ENCODE data around the gene CSTF3. TPM values are rescaled to one million over a fixed set of nuclear protein-coding genes. Genes with fewer than 3 reads are reported as not detected.

The CSTF3 gene
- total and polyA plus RNA-seq, 7 experiments from 2014 or later: 14.6 to 38.6 (median 23.7) TPM

DNA sequence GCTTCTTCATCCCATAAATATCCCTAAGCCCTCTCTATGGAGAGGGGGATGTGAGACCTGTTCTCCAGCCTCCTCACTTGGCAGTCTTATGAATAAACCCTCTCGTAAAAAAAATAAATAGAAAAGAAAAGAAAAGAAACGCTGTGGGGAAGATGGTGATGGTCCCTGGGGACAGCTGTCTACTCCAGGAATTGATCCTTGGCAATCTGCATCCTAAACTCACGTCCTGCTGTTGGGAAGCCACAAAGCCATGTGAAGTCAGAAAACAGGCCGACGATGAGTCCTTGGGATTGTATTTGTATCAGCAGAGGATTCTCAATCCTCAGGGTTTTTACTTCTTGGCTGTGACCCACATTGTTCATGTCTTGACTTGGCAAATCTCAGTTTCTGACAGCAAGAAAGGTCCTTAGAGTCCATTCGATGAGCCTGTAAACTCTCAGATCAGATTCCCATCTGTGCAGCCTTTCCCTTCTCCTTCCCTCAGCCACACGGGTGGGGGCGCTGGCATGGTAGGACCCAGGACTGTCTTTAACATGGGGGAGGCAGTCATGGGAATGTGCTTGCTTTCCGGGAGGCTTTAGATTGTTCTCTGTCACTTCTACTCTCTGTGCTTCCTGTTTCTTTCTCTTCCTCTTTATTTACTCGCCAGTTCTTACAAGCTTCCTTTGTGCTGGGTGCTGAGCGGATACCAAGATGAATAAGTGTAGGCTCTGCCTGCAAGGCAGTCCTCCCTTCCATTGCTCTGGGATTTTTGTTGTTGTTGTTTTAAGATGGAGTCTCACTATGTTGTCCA, 97.1 kb downstream of the CSTF3 start:
- H3K9me3 ChIP-seq (ENCODE audit: control insufficient read depth in 2 of 3, low read length in 3 of 3): no peaks in the 10 kb centered on the region
- intact Hi-C loops (cut with micrococcal nuclease): loop anchor here in 1 of 2 donors (2.0 kb wide), 2 partner anchors 171 to 255 kb away; partner anchors contain the start of gene QSER1
- peaks cover 24 to 40% (median 36%) of the 10 kb centered on the region in 7 donors for H3K4me1 Mint-ChIP-seq
- peak overlapping the region; percentile 6 for H3K27ac ChIP-seq (ENCODE audit: low read depth, low read length)
- ChIA-PET POLR2A (interaction anchor here (0.7 to 3.6 kb wide), 3 partner anchors 25 to 105 kb away, joined by 3 to 17 read pairs (median 4); partner anchors contain the start of gene TCP11L1), CTCF (interaction anchor here (0.6 to 9.1 kb wide), 10 partner anchors 8 to 266 kb away, joined by 3 to 179 read pairs (median 8); partner anchors contain the start of gene DEPDC7)
- ATAC-seq: no peak
- H3K27me3 ChIP-seq (ENCODE audit: control insufficient read depth in 2 of 2, insufficient read depth in 2 of 2, low read length in 2 of 2): no peaks in the 10 kb centered on the region
- no peak overlapping the region for H3K4me3 ChIP-seq (ENCODE audit: low read length)
- peak in 1 of 9 donors; percentile 6 for DNase-seq
- H3K4me3 Mint-ChIP-seq: peak overlapping the region; percentile 27 to 81 (median 52)
- peaks cover 3 to 34% (median 4%) of the 10 kb centered on the region in 5 donors for H3K36me3 Mint-ChIP-seq
- H3K4me1 ChIP-seq (ENCODE audit: control insufficient read depth in 2 of 2, insufficient read depth in 2 of 2, low read length in 2 of 2): peaks cover 0 to 25% of the 10 kb centered on the region in 2 donors
- no peaks in the 10 kb centered on the region for H3K9me3 Mint-ChIP-seq
- peaks cover 0 to 40% (median 6%) of the 10 kb centered on the region in 3 experiments for H3K36me3 ChIP-seq (ENCODE audit: control insufficient read depth in 2 of 3, insufficient read depth in 3 of 3, low read length in 3 of 3)
- no peaks in the 10 kb centered on the region for H3K27me3 Mint-ChIP-seq
- peak overlapping the region; percentile 19 to 87 (median 61) for H3K27ac Mint-ChIP-seq

DNA sequence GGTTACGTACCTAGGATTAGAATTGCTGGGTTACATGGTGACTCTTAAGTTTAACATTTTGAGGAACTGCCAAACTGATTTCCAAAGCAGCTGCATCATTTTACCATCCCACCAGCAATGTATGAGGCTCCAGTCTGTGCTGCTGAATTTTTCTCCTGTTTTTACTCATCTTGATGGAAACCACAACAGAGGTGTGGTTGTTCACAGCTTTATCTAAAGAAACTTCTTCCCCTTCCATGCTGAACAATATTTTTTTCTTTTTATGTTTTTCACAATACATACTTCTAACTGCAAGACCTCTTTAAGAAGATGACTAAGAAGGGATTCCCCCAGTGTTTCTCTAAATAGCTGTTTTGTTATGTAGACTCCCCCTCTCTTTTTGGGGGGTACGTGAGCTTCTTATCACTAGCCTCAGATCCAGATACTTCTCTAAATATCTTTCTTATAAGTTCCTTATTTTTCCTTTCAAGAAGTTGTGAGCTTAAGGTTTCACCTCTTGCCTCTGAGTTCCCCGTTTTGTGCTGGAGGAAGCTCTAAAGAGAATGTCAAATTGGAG, 97.9 kb downstream of the CSTF3 start:
- intact Hi-C loops (cut with micrococcal nuclease): no loop called here
- Histone ChIP-seq H3K27me3 (ENCODE audit: control insufficient read depth in 2 of 2, insufficient read depth in 2 of 2, low read length in 2 of 2) (no peaks in the 10 kb centered on the region), H3K4me3 (ENCODE audit: low read length) (no peak overlapping the region), H3K27ac (ENCODE audit: low read depth, low read length) (no peak overlapping the region), H3K36me3 (ENCODE audit: control insufficient read depth in 2 of 3, insufficient read depth in 3 of 3, low read length in 3 of 3) (peaks cover 0 to 33% (median 6%) of the 10 kb centered on the region in 3 experiments), H3K4me1 (ENCODE audit: control insufficient read depth in 2 of 2, insufficient read depth in 2 of 2, low read length in 2 of 2) (peaks cover 0 to 25% of the 10 kb centered on the region in 2 donors), H3K9me3 (ENCODE audit: control insufficient read depth in 2 of 3, low read length in 3 of 3) (no peaks in the 10 kb centered on the region)
- DNase-seq (no peak), ATAC-seq (peak; percentile 51)
- H3K36me3 Mint-ChIP-seq: peaks cover 3 to 35% (median 7%) of the 10 kb centered on the region in 5 donors
- POLR2A ChIA-PET: interaction anchor here (0.7 to 3.6 kb wide), 2 partner anchors 24 to 30 kb away, joined by 4 to 17 read pairs; partner anchors contain the start of gene TCP11L1
- H3K9me3 Mint-ChIP-seq: no peaks in the 10 kb centered on the region
- H3K27ac Mint-ChIP-seq: peak overlapping the region; percentile 4 to 87 (median 49)
- CTCF ChIA-PET: interaction anchor here (0.6 to 9.1 kb wide), 4 partner anchors 95 to 1242 kb away, joined by 3 to 179 read pairs (median 14); no protein-coding TSS in a partner anchor
- peaks cover 24 to 40% (median 38%) of the 10 kb centered on the region in 7 donors for H3K4me1 Mint-ChIP-seq
- H3K4me3 Mint-ChIP-seq: peak overlapping the region in 6 of 10 donors; percentile 3 to 81 (median 26)
- H3K27me3 Mint-ChIP-seq: no peaks in the 10 kb centered on the region

DNA sequence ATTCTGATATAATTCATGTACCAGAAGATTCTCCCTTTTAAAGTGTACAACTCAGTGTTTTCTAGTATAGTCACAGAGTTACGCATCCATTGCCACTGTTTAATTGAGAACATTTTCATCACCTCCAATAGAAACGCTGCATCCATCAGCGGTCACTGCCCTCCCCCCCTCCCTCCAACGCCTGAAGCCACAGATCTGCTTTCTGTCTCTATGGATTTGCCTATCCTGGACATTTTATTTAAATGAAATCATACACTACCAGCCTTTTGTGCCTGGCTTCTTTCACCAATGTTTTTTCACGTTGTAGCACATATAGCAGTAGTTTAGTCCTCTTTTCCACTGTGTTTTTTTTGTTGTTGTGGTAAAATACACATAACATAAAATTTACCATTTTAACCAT, 99.1 kb downstream of the CSTF3 start:
- H3K27me3 Mint-ChIP-seq: no peaks in the 10 kb centered on the region
- ChIA-PET POLR2A (interaction anchor here (3.6 kb wide), 1 partner anchor 23 kb away, joined by 17 read pairs; the partner anchor contains the start of gene TCP11L1), CTCF (interaction anchor here (0.8 to 9.1 kb wide), 2 partner anchors 14 to 103 kb away, joined by 4 to 179 read pairs; no protein-coding TSS in a partner anchor)
- H3K27ac ChIP-seq (ENCODE audit: low read depth, low read length): no peak overlapping the region
- no peak overlapping the region for H3K4me3 Mint-ChIP-seq
- H3K36me3 ChIP-seq (ENCODE audit: control insufficient read depth in 2 of 3, insufficient read depth in 3 of 3, low read length in 3 of 3): peaks cover 0 to 33% (median 6%) of the 10 kb centered on the region in 3 experiments
- H3K9me3 ChIP-seq (ENCODE audit: control insufficient read depth in 2 of 3, low read length in 3 of 3): no peaks in the 10 kb centered on the region
- H3K27ac Mint-ChIP-seq: peak overlapping the region in 2 of 9 donors; percentile 21 to 51
- peaks cover 0 to 25% of the 10 kb centered on the region in 2 donors for H3K4me1 ChIP-seq (ENCODE audit: control insufficient read depth in 2 of 2, insufficient read depth in 2 of 2, low read length in 2 of 2)
- no peak overlapping the region for H3K4me3 ChIP-seq (ENCODE audit: low read length)
- DNase-seq (no peak), ATAC-seq (no peak)
- peaks cover 24 to 40% (median 38%) of the 10 kb centered on the region in 7 donors for H3K4me1 Mint-ChIP-seq
- intact Hi-C loops (cut with micrococcal nuclease): no loop called here
- peaks cover 3 to 38% (median 11%) of the 10 kb centered on the region in 5 donors for H3K36me3 Mint-ChIP-seq
- H3K27me3 ChIP-seq (ENCODE audit: control insufficient read depth in 2 of 2, insufficient read depth in 2 of 2, low read length in 2 of 2): no peaks in the 10 kb centered on the region
- no peaks in the 10 kb centered on the region for H3K9me3 Mint-ChIP-seq

DNA sequence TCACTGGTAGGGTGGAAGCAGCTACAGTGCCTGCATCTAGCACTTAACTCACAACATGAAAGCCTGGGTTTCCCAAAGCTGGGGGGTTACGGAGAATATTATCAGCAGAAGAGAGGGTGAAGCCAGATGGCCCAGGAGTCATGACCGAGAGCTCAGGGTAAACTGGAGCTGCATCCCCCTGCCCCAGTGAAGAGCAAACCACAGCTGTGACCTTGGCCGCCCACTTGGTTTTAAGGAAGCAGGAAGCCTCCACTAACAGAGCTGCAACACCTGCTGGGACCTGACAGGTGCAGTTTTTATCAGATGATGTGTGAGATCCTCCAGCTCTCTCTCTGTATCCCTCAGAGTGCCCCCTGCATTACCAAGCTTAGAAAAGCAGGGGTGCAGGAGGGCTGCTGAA, 101.0 kb downstream of the CSTF3 start:
- peaks cover 0 to 24% of the 10 kb centered on the region in 2 donors for H3K4me1 ChIP-seq (ENCODE audit: control insufficient read depth in 2 of 2, insufficient read depth in 2 of 2, low read length in 2 of 2)
- H3K27ac Mint-ChIP-seq: peak overlapping the region in 6 of 9 donors; percentile 10 to 69 (median 63)
- CTCF ChIA-PET: interaction anchor here (0.6 to 1.2 kb wide), 3 partner anchors 96 to 102 kb away, joined by 3 to 4 read pairs (median 3); no protein-coding TSS in a partner anchor

DNA sequence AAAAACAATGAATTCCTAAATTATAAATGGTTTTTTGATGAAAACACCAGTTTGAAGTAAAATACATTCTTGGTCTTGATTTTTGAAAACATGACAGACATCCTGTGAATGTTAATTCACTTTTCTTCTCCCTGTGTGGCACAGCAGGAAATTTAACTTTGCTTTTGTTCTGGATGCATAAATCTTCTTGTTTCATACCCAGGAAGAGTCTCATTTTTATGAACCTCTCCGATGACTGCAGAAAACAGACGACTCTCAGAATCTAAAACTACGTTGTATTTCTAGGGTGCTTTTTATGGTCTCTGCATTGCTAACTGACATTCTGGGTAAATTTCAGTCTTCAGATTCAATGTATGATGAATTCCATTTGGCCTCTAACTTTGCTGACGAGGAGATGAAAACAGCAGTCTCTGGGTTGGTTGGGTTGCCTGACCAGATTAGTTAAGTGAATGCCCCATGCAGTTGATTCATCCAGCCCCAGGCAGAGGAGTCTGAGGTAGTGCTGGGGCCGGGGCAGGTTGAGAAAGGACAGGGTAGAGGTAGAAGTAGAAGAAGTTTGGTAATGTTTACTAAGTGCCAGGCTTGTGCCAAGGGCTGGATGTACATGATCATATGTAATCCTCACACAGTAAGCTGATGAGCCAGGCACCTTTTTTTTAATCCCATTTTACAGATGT, 101.8 kb downstream of the CSTF3 start:
- ATAC-seq (no peak), DNase-seq (no peak)
- Mint-ChIP-seq H3K9me3 (no peaks in the 10 kb centered on the region), H3K36me3 (peaks cover 3 to 33% (median 13%) of the 10 kb centered on the region in 5 donors), H3K4me3 (no peak overlapping the region), H3K27me3 (no peaks in the 10 kb centered on the region), H3K27ac (peak overlapping the region in 5 of 9 donors; percentile 38 to 90 (median 66)), H3K4me1 (peaks cover 15 to 34% (median 24%) of the 10 kb centered on the region in 7 donors)
- H3K4me1 ChIP-seq (ENCODE audit: control insufficient read depth in 2 of 2, insufficient read depth in 2 of 2, low read length in 2 of 2): peaks cover 0 to 16% of the 10 kb centered on the region in 2 donors
- no peaks in the 10 kb centered on the region for H3K9me3 ChIP-seq (ENCODE audit: control insufficient read depth in 2 of 3, low read length in 3 of 3)
- H3K27me3 ChIP-seq (ENCODE audit: control insufficient read depth in 2 of 2, insufficient read depth in 2 of 2, low read length in 2 of 2): no peaks in the 10 kb centered on the region
- peaks cover 0 to 25% (median 0%) of the 10 kb centered on the region in 3 experiments for H3K36me3 ChIP-seq (ENCODE audit: control insufficient read depth in 2 of 3, insufficient read depth in 3 of 3, low read length in 3 of 3)
- H3K4me3 ChIP-seq (ENCODE audit: low read length): no peak overlapping the region
- intact Hi-C loops (cut with micrococcal nuclease): no loop called here
- POLR2A ChIA-PET: interaction anchor here (1.2 kb wide), 1 partner anchor 11 kb away, joined by 4 read pairs; no protein-coding TSS in a partner anchor
- H3K27ac ChIP-seq (ENCODE audit: low read depth, low read length): no peak overlapping the region
- CTCF ChIA-PET: interaction anchor here (1.2 kb wide), 1 partner anchor 95 kb away, joined by 3 read pairs; no protein-coding TSS in a partner anchor

More for the DNA sequence above, 101.0 kb downstream of the CSTF3 start:
- H3K27ac ChIP-seq (ENCODE audit: low read depth, low read length): no peak overlapping the region
- H3K36me3 Mint-ChIP-seq: peaks cover 3 to 34% (median 7%) of the 10 kb centered on the region in 5 donors
- H3K4me3 ChIP-seq (ENCODE audit: low read length): no peak overlapping the region
- intact Hi-C loops (cut with micrococcal nuclease): no loop called here
- ATAC-seq (no peak), DNase-seq (no peak)
- H3K27me3 ChIP-seq (ENCODE audit: control insufficient read depth in 2 of 2, insufficient read depth in 2 of 2, low read length in 2 of 2): no peaks in the 10 kb centered on the region
- no peaks in the 10 kb centered on the region for H3K9me3 Mint-ChIP-seq
- no peak overlapping the region for H3K4me3 Mint-ChIP-seq
- peaks cover 0 to 25% (median 0%) of the 10 kb centered on the region in 3 experiments for H3K36me3 ChIP-seq (ENCODE audit: control insufficient read depth in 2 of 3, insufficient read depth in 3 of 3, low read length in 3 of 3)
- no peaks in the 10 kb centered on the region for H3K9me3 ChIP-seq (ENCODE audit: control insufficient read depth in 2 of 3, low read length in 3 of 3)
- H3K27me3 Mint-ChIP-seq: no peaks in the 10 kb centered on the region
- H3K4me1 Mint-ChIP-seq: peaks cover 20 to 38% (median 32%) of the 10 kb centered on the region in 7 donors
- POLR2A ChIA-PET: interaction anchor here (1.1 to 1.2 kb wide), 2 partner anchors 12 to 44 kb away, joined by 3 to 4 read pairs; partner anchors contain the start of gene DEPDC7
